HepG2 (cell line): ENCODE data around the gene GMPPA. TPM values are rescaled to one million over a fixed set of nuclear protein-coding genes. Genes with fewer than 3 reads are reported as not detected.
A peak's percentile ranks its signal among the peaks of the same experiment; 100 is the strongest.

Source experiments
- AHR ChIP-seq: IDR thresholded peaks from 2 replicates; pipeline ENCODE4 v1.6.1; 2018; ENCODE audit warnings: missing genetic modification reagents, missing compliant biosample characterization
- CBX5 ChIP-seq: sonication (generic); formaldehyde crosslinking; IDR thresholded peaks from 2 replicates; pipeline ENCODE4 v1.4.0; 2020; ENCODE audit warnings: missing genetic modification reagents, borderline replicate concordance
- CEBPB ChIP-seq: IDR thresholded peaks from 2 replicates; pipeline ENCODE4 v1.6.1; 2011; ENCODE audit warnings: low read depth, low read length, improper control_type of control experiment, borderline replicate concordance
- EED ChIP-seq: sonication (generic); formaldehyde crosslinking; IDR thresholded peaks from 2 replicates; pipeline ENCODE4 v1.5.0; 2020; ENCODE audit warnings: mild to moderate bottlenecking, missing genetic modification reagents
- ELF3 ChIP-seq: IDR thresholded peaks from 2 replicates; pipeline ENCODE4 v1.6.1; 2016; ENCODE audit warnings: missing genetic modification reagents, missing compliant biosample characterization
- GTF2F1 ChIP-seq: fragments of 150-350 bp; IDR thresholded peaks from 2 replicates; pipeline ENCODE4 v1.6.1; 2014; ENCODE audit warnings: low read length
- ISL2 ChIP-seq: sonication (generic); formaldehyde crosslinking; IDR thresholded peaks from 2 replicates; pipeline ENCODE4 v1.5.0; 2020; ENCODE audit warnings: missing genetic modification reagents
- MEIS2 ChIP-seq: sonication (generic); formaldehyde crosslinking; IDR thresholded peaks from 2 replicates; pipeline ENCODE4 v1.9.0; 2021; ENCODE audit warnings: mild to moderate bottlenecking, missing genetic modification reagents
- MTF2 ChIP-seq: sonication (generic); formaldehyde crosslinking; IDR thresholded peaks from 2 replicates; pipeline ENCODE4 v1.5.0; 2020; ENCODE audit warnings: missing genetic modification reagents, borderline replicate concordance
- MXI1 ChIP-seq: IDR thresholded peaks from 3 replicates; pipeline ENCODE4 v1.6.1; 2012; ENCODE audit warnings: low read depth, low read length, inconsistent platforms, borderline replicate concordance
- NFE2L2 ChIP-seq: fragments of 150-350 bp; IDR thresholded peaks from 2 replicates; pipeline ENCODE4 v1.6.1; 2014; ENCODE audit warnings: low read length
- NR2F2 ChIP-seq: IDR thresholded peaks from 2 replicates; pipeline ENCODE4 v1.6.1; 2012; ENCODE audit warnings: low read depth, inconsistent platforms, borderline replicate concordance
- SUZ12 ChIP-seq: fragments of 150-350 bp; IDR thresholded peaks from 2 replicates; pipeline ENCODE4 v1.6.1; 2014; ENCODE audit warnings: low read depth, low read length
- TSC22D2 ChIP-seq: sonication (generic); formaldehyde crosslinking; IDR thresholded peaks from 2 replicates; pipeline ENCODE4 v1.5.1; 2020; ENCODE audit warnings: missing genetic modification reagents, mild to moderate bottlenecking, borderline replicate concordance
- U2AF2 ChIP-seq: fragments of 200-400 bp; formaldehyde crosslinking; IDR thresholded peaks from 2 replicates; pipeline ENCODE4 v1.6.1; 2017; ENCODE audit warnings: low read depth, mild to moderate bottlenecking, low read length
- ZFAT ChIP-seq: sonication (generic); formaldehyde crosslinking; conservative IDR thresholded peaks from 2 replicates; pipeline ENCODE4 v1.8.1; 2023; ENCODE audit warnings: missing genetic modification reagents, inconsistent platforms
- ZNF282 ChIP-seq: fragments of 450-650 bp; IDR thresholded peaks from 2 replicates; pipeline ENCODE4 v1.6.1; 2018; ENCODE audit not compliant: partially characterized antibody
- ZNF343 ChIP-seq: sonication (generic); formaldehyde crosslinking; IDR thresholded peaks from 2 replicates; pipeline ENCODE4 v1.4.0; 2020; ENCODE audit warnings: mild to moderate bottlenecking, missing genetic modification reagents
- ZNF350 ChIP-seq: sonication (generic); formaldehyde crosslinking; IDR thresholded peaks from 2 replicates; pipeline ENCODE4 v1.4.0; 2020; ENCODE audit warnings: mild to moderate bottlenecking, low read depth, missing genetic modification reagents, borderline replicate concordance
- polyA plus RNA-seq, 8 experiments: library from polyadenylated mRNA; depleted of rRNA in 3 of 8; stranded (reverse) in 7 of 8; unstranded in 1 of 8; fragments of >200 nt; fragmentation: Illumina TruSeq in 4 of 8; extraction: Trizol in 4 of 8; gene quantifications; 2 replicates each; pipeline versions ENCODE4 v1.2.1 to v1.2.3, GENCODE V29; 2011 to 2016; ENCODE audit warnings: low read depth in 4 of 8, missing spikeins in 1 of 8, mixed read lengths in 1 of 8; ENCODE audit not compliant: insufficient read depth in 1 of 8
- total RNA-seq, 5 experiments: library from RNA; depleted of rRNA; stranded (reverse); fragments of >200 nt; fragmentation: Illumina TruSeq; extraction: Trizol; gene quantifications; 2 replicates each; pipeline ENCODE4 v1.2.3, GENCODE V29; 2016; ENCODE audit warnings: low read depth in 1 of 5
- TF ChIP-seq, protein P1 (sequence below): sonication (generic); formaldehyde crosslinking; IDR thresholded peaks from 2 replicates; pipeline ENCODE4 v1.4.0; 2020; ENCODE audit warnings: missing genetic modification reagents
- TF ChIP-seq, protein P2 (sequence below): IDR thresholded peaks from 2 replicates; pipeline ENCODE4 v1.6.1; 2018; ENCODE audit warnings: missing genetic modification reagents, mild to moderate bottlenecking, missing compliant biosample characterization
- TF ChIP-seq, protein P3 (sequence below): sonication (generic); formaldehyde crosslinking; IDR thresholded peaks from 2 replicates; pipeline ENCODE4 v1.5.0; 2020; ENCODE audit warnings: missing genetic modification reagents
- TF ChIP-seq, protein P4 (sequence below): sonication (generic); formaldehyde crosslinking; IDR thresholded peaks from 2 replicates; pipeline ENCODE4 v1.8.1; 2022; ENCODE audit warnings: low read depth, mild to moderate bottlenecking, missing genetic modification reagents

Gene GMPPA
- total and polyA plus RNA-seq, 2 of the 13 experiments (the other 11 are each of a cell fraction or from before 2014, with no cell fraction given) = 81.1 to 106 TPM

DNA sequence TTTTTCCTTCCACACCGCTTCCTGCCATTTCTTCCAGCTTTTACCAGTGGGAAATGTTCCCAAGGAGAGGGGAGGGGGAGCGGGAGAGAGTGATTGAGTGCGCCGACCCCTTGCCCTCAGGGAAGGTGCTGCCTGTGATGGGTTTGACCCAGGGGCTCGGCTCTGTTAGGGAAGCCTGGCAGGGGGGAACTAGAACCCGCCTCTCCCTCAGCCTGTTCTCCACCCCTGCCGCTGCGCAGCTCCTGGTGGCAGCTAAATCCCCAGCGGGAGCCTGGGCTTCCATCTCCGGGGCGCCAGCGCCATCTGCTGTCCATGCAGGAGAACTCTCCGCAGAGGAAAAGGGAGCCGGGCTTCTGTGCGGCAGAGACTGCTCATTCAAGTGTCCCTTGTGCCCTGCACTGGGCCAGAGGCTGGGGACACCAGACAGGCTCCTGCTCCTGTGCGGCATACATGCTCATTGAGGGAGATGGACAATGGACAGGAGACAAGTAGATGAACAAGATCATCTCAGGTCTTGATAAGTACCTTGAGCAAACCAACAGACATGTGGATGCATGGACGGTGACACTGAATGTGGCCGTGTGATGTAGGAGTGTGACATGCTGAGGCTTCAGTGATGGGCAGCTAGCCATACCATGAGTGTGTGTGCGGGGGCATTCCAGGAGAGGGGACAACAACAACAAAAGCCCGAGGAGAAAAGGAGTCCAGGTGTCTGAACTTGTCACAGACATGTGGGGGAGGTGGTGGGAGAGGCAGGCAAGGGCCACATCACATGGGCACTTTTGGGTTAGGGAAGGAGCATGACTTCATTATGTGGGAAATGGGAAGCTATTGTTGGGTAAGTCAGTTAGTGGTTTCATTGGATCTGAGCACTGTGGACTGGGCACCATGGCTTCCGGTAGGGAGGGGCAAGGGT lies 31.6 kb downstream of the GMPPA start (continued):
- TF ChIP-seq, protein P1, sequence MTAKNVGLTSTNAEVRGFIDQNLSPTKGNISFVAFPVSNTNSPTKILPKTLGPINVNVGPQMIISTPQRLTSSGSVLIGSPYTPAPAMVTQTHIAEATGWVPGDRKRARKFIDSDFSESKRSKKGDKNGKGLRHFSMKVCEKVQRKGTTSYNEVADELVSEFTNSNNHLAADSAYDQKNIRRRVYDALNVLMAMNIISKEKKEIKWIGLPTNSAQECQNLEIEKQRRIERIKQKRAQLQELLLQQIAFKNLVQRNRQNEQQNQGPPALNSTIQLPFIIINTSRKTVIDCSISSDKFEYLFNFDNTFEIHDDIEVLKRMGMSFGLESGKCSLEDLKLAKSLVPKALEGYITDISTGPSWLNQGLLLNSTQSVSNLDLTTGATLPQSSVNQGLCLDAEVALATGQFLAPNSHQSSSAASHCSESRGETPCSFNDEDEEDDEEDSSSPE = 0 out of 2 replicates have a peak, but pooled peaks have one; percentile 40
- no peak; the same call in 2 of the 3 replicates for TF ChIP-seq MXI1
- TF ChIP-seq AHR (CRISPR knock-in tag) = peak; percentile 58; the same call in 1 of the 2 replicates
- TF ChIP-seq EED (CRISPR knock-in tag) = peak; percentile 88
- no peak for TF ChIP-seq ZNF282
- TF ChIP-seq MEIS2 (CRISPR knock-in tag) = peak; percentile 58; the same call in 1 of the 2 replicates
- TF ChIP-seq NR2F2 = no peak
- TF ChIP-seq GTF2F1 = no peak
- 0 out of 2 replicates have a peak, but pooled peaks have one; percentile 33 for TF ChIP-seq U2AF2
- TF ChIP-seq, protein P2, sequence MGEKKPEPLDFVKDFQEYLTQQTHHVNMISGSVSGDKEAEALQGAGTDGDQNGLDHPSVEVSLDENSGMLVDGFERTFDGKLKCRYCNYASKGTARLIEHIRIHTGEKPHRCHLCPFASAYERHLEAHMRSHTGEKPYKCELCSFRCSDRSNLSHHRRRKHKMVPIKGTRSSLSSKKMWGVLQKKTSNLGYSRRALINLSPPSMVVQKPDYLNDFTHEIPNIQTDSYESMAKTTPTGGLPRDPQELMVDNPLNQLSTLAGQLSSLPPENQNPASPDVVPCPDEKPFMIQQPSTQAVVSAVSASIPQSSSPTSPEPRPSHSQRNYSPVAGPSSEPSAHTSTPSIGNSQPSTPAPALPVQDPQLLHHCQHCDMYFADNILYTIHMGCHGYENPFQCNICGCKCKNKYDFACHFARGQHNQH (CRISPR knock-in tag) = peak; percentile 57; the same call in 1 of the 2 replicates
- TF ChIP-seq CBX5 (CRISPR knock-in tag) = peak; percentile 79
- no peak for TF ChIP-seq NFE2L2
- TF ChIP-seq CEBPB = no peak
- TF ChIP-seq ZNF343 (CRISPR knock-in tag) = peak; percentile 100
- TF ChIP-seq, protein P3, sequence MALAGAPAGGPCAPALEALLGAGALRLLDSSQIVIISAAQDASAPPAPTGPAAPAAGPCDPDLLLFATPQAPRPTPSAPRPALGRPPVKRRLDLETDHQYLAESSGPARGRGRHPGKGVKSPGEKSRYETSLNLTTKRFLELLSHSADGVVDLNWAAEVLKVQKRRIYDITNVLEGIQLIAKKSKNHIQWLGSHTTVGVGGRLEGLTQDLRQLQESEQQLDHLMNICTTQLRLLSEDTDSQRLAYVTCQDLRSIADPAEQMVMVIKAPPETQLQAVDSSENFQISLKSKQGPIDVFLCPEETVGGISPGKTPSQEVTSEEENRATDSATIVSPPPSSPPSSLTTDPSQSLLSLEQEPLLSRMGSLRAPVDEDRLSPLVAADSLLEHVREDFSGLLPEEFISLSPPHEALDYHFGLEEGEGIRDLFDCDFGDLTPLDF (CRISPR knock-in tag) = no peak
- TF ChIP-seq TSC22D2 (CRISPR knock-in tag) = no peak
- TF ChIP-seq ELF3 (CRISPR knock-in tag) = peak; percentile 63; the same call in 1 of the 2 replicates
- TF ChIP-seq MTF2 (CRISPR knock-in tag) = peak; percentile 86; the same call in 1 of the 2 replicates
- peak; percentile 85; the same call in 1 of the 2 replicates for TF ChIP-seq ZNF350 (CRISPR knock-in tag)
- TF ChIP-seq, protein P4, sequence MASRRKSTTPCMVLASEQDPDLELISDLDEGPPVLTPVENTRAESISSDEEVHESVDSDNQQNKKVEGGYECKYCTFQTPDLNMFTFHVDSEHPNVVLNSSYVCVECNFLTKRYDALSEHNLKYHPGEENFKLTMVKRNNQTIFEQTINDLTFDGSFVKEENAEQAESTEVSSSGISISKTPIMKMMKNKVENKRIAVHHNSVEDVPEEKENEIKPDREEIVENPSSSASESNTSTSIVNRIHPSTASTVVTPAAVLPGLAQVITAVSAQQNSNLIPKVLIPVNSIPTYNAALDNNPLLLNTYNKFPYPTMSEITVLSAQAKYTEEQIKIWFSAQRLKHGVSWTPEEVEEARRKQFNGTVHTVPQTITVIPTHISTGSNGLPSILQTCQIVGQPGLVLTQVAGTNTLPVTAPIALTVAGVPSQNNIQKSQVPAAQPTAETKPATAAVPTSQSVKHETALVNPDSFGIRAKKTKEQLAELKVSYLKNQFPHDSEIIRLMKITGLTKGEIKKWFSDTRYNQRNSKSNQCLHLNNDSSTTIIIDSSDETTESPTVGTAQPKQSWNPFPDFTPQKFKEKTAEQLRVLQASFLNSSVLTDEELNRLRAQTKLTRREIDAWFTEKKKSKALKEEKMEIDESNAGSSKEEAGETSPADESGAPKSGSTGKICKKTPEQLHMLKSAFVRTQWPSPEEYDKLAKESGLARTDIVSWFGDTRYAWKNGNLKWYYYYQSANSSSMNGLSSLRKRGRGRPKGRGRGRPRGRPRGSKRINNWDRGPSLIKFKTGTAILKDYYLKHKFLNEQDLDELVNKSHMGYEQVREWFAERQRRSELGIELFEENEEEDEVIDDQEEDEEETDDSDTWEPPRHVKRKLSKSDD = no peak
- 0 out of 2 replicates have a peak, but pooled peaks have one; percentile 47 for TF ChIP-seq ISL2 (CRISPR knock-in tag)
- peak; percentile 36; the same call in 1 of the 2 replicates for TF ChIP-seq SUZ12
- no peak for TF ChIP-seq ZFAT
